Esophagus squamous epithelium (tissue), 5 donors: ENCODE results near the gene KLHL12. TPM values are rescaled to one million over a fixed set of nuclear protein-coding genes. Genes with fewer than 3 reads are reported as not detected.

ENCODE experiments used
- DNase-seq: peaks from one replicate; lab custom pipeline; 2025; lab: John Stamatoyannopoulos, UW
- H3K27ac ChIP-seq, 4 donors: fragments of 200-600 bp; sonication (generic); one replicate each; pipeline ENCODE4 v1.5.1; 2016 to 2019; ENCODE audit warnings: mild to moderate bottlenecking in 1 of 4
- H3K27me3 ChIP-seq, 4 donors: fragments of 200-600 bp; sonication (generic); 1 replicate in 3 of 4; 2 replicates in 1 of 4; pipeline versions ENCODE4 v1.5.1 to v1.6.0; 2017 to 2021; ENCODE audit warnings: antibody characterized with exemption in 1 of 4
- H3K36me3 ChIP-seq, 3 donors: fragments of 200-600 bp; sonication (generic); one replicate each; pipeline ENCODE4 v1.5.1; 2016 to 2019
- H3K4me1 ChIP-seq, 3 donors: fragments of 200-600 bp; sonication (generic); one replicate each; pipeline ENCODE4 v1.5.1; 2017 to 2019
- H3K4me3 ChIP-seq, 4 donors: fragments of 200-600 bp; sonication (generic); 1 replicate in 3 of 4; 2 replicates in 1 of 4; pipeline ENCODE4 v1.5.1; 2016 to 2019; ENCODE audit warnings: mild to moderate bottlenecking in 2 of 4, moderate library complexity in 1 of 4
- H3K9me3 ChIP-seq, 3 donors: fragments of 200-600 bp; sonication (generic); one replicate each; pipeline ENCODE4 v1.5.1; 2016 to 2019
- CTCF ChIP-seq, 6 experiments: fragments of 450-650 bp in 4 of 6; fragments of 200-600 bp in 2 of 6; sonication (generic) in 2 of 6; IDR thresholded peaks; one replicate each; pipeline ENCODE4 v1.5.1; 2016 to 2019; ENCODE audit warnings: antibody characterized with exemption in 6 of 6, mild to moderate bottlenecking in 4 of 6, moderate library complexity in 4 of 6
- POLR2A ChIP-seq, 4 donors: fragments of 450-650 bp; IDR thresholded peaks; one replicate each; pipeline ENCODE4 v1.6.1; 2017; ENCODE audit warnings: antibody characterized with exemption in 4 of 4, mild to moderate bottlenecking in 4 of 4, moderate library complexity in 3 of 4
- WGBS, 2 donors: methylation state at CpG; one replicate each; pipeline ENCODE4 v1.1.5; 2018; 5-methylcytosine and 5-hydroxymethylcytosine counted together
- intact Hi-C: fragments of 100-400 bp; cut with DNase I; formaldehyde crosslinking; loops from one replicate; pipeline ENCODE4 v1.15.0; 2022
- total RNA-seq, 4 donors: library from RNA; depleted of rRNA; stranded (reverse); fragments of >200 nt; gene quantifications; one replicate each; pipeline ENCODE4 v1.1.0, GENCODE V29; 2016
- donor health status: DM: yes; HTN: yes; CAD: no.

The KLHL12 gene
- total RNA-seq, 4 donors from 2014 or later, result 11.1 to 19.9 (median 14.1) TPM

DNA sequence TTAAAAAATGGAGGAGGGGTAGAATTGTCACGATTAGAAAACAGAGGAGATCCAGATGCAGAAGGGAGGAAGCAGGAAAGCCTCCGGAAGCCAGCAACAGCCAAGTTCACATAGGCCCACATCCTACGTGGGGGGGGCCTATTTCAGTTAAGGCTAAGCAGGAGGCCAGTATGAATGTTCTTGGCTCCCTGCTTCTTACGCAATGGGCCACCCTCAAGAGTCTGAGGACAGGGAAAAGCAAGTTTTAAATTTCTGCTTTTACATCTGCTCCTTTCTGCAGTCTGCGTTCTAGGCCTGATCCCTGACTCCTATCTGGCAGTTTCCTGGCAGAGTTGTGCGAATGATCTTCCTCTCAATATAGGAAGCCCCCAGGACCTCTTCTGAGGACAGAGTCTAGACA is 68.7 kb downstream of the KLHL12 start:
- Histone ChIP-seq H3K9me3 (no peaks in the 10 kb centered on the region), H3K4me1 (peaks cover 0 to 42% (median 9%) of the 10 kb centered on the region in 3 donors), H3K27ac (peak overlapping the region in 3 of 4 donors; percentile 9 to 70 (median 50)), H3K36me3 (no peaks in the 10 kb centered on the region), H3K4me3 (no peak overlapping the region), H3K27me3 (no peaks in the 10 kb centered on the region)
- TF ChIP-seq POLR2A (IDR thresholded peaks at IDR 0.05) (no peak), CTCF (IDR thresholded peaks at IDR 0.05) (no peak)
- DNase-seq, result no peak
- intact Hi-C loops, result loop anchor here (10.0 kb wide), 1 partner anchor 104 kb away; no protein-coding TSS in a partner anchor
- 48 to 76% methylated on average over 5 to 6 of the region's 6 CpGs for WGBS, 2 donors

DNA sequence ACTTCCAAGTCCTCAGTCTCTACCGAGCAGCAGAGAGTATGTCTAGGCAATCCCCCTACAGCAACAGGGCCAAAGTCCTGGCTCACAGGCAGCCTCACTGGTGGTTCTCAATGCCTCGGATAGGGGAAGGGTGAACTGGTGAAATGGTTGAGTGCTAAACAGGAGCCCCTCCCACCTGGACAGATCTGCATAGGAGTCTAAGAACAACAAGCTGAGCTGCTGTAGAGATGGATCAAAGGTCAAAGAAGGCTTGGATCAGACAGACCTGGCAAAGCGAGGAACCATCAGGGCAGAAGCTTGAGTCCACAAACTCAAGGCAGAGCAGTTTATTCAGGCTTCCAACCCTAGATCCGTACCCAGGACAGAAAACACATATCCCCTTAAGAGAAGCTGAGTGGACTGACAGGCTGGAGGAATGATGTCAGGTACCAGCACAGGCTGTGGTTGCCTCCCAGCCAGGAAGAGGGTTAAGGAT is 69.9 kb downstream of the KLHL12 start:
- H3K36me3 ChIP-seq, result no peaks in the 10 kb centered on the region
- WGBS, 2 donors, result 59 to 73% methylated on average over 3 of the region's 4 CpGs
- no peak for TF ChIP-seq CTCF (IDR thresholded peaks at IDR 0.05)
- no peak for TF ChIP-seq POLR2A (IDR thresholded peaks at IDR 0.05)
- no peaks in the 10 kb centered on the region for H3K27me3 ChIP-seq
- intact Hi-C loops, result loop anchor here (10.0 kb wide), 1 partner anchor 102 kb away; no protein-coding TSS in a partner anchor
- no peak overlapping the region for H3K4me3 ChIP-seq
- H3K4me1 ChIP-seq, result peaks cover 0 to 42% (median 8%) of the 10 kb centered on the region in 3 donors
- no peak overlapping the region for H3K27ac ChIP-seq
- no peak for DNase-seq
- no peaks in the 10 kb centered on the region for H3K9me3 ChIP-seq

DNA sequence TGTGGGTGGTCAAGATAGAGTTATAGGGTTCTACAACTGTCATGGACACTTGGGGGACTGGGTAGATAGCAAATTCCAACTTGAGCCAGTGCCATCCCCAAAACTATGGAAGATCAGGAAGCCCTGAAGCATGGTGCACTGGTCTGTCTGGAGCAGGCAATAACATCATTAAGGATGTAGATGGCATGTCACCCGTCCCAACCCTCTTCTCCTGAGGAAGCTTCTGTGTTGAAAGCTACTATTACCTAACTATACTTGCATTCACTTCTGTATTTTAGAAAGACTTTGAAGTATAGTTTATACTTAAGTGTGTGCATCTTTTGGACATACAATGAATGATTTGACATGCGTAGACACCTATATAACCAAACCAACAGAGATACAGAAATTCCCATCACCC is 71.0 kb downstream of the KLHL12 start:
- TF ChIP-seq CTCF (IDR thresholded peaks at IDR 0.05) (no peak), POLR2A (IDR thresholded peaks at IDR 0.05) (no peak)
- Histone ChIP-seq H3K9me3 (no peaks in the 10 kb centered on the region), H3K4me1 (peaks cover 0 to 39% (median 4%) of the 10 kb centered on the region in 3 donors), H3K27ac (no peak overlapping the region), H3K4me3 (no peak overlapping the region), H3K27me3 (no peaks in the 10 kb centered on the region), H3K36me3 (no peaks in the 10 kb centered on the region)
- intact Hi-C loops, result loop anchor here (10.0 kb wide), 1 partner anchor 101 kb away; no protein-coding TSS in a partner anchor
- DNase-seq, result no peak
- 95 to 100% methylated on average over 2 of the region's 2 CpGs for WGBS, 2 donors

GRCh38 chr1:202854787-202855186 is 72.2 kb downstream of the KLHL12 start:
- intact Hi-C loops, result loop anchor here (10.0 kb wide), 1 partner anchor 100 kb away; no protein-coding TSS in a partner anchor
- no peak overlapping the region for H3K4me3 ChIP-seq
- DNase-seq, result no peak
- no peak overlapping the region for H3K27ac ChIP-seq
- 86 to 87% methylated on average over 8 of the region's 8 CpGs for WGBS, 2 donors
- H3K27me3 ChIP-seq, result no peaks in the 10 kb centered on the region
- no peaks in the 10 kb centered on the region for H3K36me3 ChIP-seq
- TF ChIP-seq POLR2A (IDR thresholded peaks at IDR 0.05) (no peak), CTCF (IDR thresholded peaks at IDR 0.05) (no peak)
- H3K4me1 ChIP-seq, result peaks cover 0 to 32% (median 4%) of the 10 kb centered on the region in 3 donors
- H3K9me3 ChIP-seq, result no peaks in the 10 kb centered on the region

- Histone ChIP-seq H3K27me3 (no peaks in the 10 kb centered on the region), H3K4me3 (no peak overlapping the region), H3K27ac (no peak overlapping the region), H3K4me1 (peaks cover 0 to 21% (median 0%) of the 10 kb centered on the region in 3 donors), H3K9me3 (no peaks in the 10 kb centered on the region), H3K36me3 (no peaks in the 10 kb centered on the region)
- no peak for DNase-seq
- TF ChIP-seq CTCF (IDR thresholded peaks at IDR 0.05) (peak in 5 of 6 experiments; percentile 37 to 70 (median 47)), POLR2A (IDR thresholded peaks at IDR 0.05) (no peak)
- intact Hi-C loops, result loop anchor here (10.0 kb wide), 1 partner anchor 98 kb away; no protein-coding TSS in a partner anchor
- WGBS, 2 donors, result 49 to 76% methylated on average over 5 to 11 of the region's 15 CpGs
These were observed 74.7 kb downstream of the KLHL12 start for GRCh38 chr1:202852163-202852904.
